Liver (tissue), 3 donors: ENCODE measurements around the gene SGO2.

Source experiments
- CTCF ChIP-seq: fragments of 150-350 bp; IDR thresholded peaks from 2 replicates; pipeline ENCODE4 v1.5.1; 2017; ENCODE audit warnings: improper control_type of control experiment, low read depth, low read length; ENCODE audit not compliant: missing input control
- RAD21 ChIP-seq, 2 donors: IDR thresholded peaks; 2 replicates each; pipeline ENCODE4 v1.6.1; 2016; ENCODE audit warnings: antibody characterized with exemption in 2 of 2, mild to moderate bottlenecking in 2 of 2
- donor health status: healthy.
- donor health status: healthy.

- TF ChIP-seq CTCF (no peak), RAD21 (IDR thresholded peaks at IDR 0.05) (no peak)
Observed at GRCh38 chr2:200587007-200587616, 61.1 kb downstream of the SGO2 start.
